ENCODE data around the gene PPP1R1B. TPM values are rescaled to one million over a fixed set of nuclear protein-coding genes. Genes with fewer than 3 reads are reported as not detected.

Gene PPP1R1B
- total and polyA plus RNA-seq, 9 of the 15 experiments (the other 6 are each of a cell fraction or from before 2014, with no cell fraction given), result 0.07 to 0.18 (median 0.10) TPM; not detected in 4

DNA sequence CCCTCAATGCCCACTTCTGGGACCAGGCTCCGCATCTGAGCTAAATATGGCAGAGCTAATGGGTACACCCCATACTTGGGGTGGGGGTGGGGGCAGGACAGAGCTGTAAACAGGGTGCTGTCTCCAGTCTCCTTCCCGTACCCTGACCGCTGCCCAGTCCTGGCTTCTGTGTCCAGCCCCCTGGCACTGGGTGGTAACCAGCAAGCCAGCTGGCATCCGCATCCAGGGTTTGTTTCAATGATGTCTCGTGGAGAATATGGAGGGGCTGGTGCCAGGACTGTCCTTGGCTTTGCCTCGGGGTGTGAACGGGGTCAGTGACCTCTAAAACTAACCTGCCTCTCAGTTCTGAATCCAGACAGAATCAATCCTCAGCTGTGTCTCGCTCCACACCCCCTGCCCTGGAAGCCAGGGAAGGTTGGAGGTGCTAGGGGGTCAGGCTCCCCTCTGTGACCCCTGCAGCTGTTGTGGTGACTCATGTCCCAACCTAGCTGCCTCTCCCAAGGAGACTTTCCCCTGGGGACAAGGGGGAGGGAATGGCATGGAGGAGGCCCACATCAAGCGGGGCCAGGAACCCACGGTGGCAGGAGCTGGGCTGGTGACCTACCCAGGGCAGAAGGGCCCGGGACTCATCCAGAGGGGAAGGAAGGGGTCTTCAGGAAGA, 40.0 kb downstream of the PPP1R1B start (continued):
- peak; percentile 91 for TF ChIP-seq JUND (IDR thresholded peaks at IDR 0.05; ENCODE audit: borderline replicate concordance, low read depth, low read length)
- TF ChIP-seq JUND (tag; IDR thresholded peaks at IDR 0.05; ENCODE audit: borderline replicate concordance, low read depth, low read length), result peak; percentile 53; the same call in 2 of the 3 replicates
- no peak for TF ChIP-seq MAFK (IDR thresholded peaks at IDR 0.05; ENCODE audit: low read length)
- TF ChIP-seq ZSCAN32 (CRISPR knock-in tag; IDR thresholded peaks at IDR 0.05), result no peak
- no peak for TF ChIP-seq MXI1 (IDR thresholded peaks at IDR 0.05; ENCODE audit: low read depth, low read length)
- peak; percentile 89 for TF ChIP-seq ZBTB7A (IDR thresholded peaks at IDR 0.05; ENCODE audit: borderline replicate concordance, control insufficient read depth, low read depth, low read length)
- TF ChIP-seq ZNF274 (IDR thresholded peaks at IDR 0.05; ENCODE audit: borderline replicate concordance, low read depth, low read length), result no peak
- no peak for TF ChIP-seq ZNF197 (CRISPR knock-in tag; IDR thresholded peaks at IDR 0.05; ENCODE audit: low read depth)
- TF ChIP-seq ZNF133 (CRISPR knock-in tag; IDR thresholded peaks at IDR 0.05), result no peak
- no peak for TF ChIP-seq ZNF436 (CRISPR knock-in tag; IDR thresholded peaks at IDR 0.05)
- TF ChIP-seq SRSF9 (IDR thresholded peaks at IDR 0.05; ENCODE audit: borderline replicate concordance, low read depth, low read length), result no peak
- no peak for TF ChIP-seq ZNF584 (CRISPR knock-in tag; IDR thresholded peaks at IDR 0.05; ENCODE audit: low read depth)
- TF ChIP-seq LARP7 (IDR thresholded peaks at IDR 0.05), result no peak
- TF ChIP-seq, protein P1, sequence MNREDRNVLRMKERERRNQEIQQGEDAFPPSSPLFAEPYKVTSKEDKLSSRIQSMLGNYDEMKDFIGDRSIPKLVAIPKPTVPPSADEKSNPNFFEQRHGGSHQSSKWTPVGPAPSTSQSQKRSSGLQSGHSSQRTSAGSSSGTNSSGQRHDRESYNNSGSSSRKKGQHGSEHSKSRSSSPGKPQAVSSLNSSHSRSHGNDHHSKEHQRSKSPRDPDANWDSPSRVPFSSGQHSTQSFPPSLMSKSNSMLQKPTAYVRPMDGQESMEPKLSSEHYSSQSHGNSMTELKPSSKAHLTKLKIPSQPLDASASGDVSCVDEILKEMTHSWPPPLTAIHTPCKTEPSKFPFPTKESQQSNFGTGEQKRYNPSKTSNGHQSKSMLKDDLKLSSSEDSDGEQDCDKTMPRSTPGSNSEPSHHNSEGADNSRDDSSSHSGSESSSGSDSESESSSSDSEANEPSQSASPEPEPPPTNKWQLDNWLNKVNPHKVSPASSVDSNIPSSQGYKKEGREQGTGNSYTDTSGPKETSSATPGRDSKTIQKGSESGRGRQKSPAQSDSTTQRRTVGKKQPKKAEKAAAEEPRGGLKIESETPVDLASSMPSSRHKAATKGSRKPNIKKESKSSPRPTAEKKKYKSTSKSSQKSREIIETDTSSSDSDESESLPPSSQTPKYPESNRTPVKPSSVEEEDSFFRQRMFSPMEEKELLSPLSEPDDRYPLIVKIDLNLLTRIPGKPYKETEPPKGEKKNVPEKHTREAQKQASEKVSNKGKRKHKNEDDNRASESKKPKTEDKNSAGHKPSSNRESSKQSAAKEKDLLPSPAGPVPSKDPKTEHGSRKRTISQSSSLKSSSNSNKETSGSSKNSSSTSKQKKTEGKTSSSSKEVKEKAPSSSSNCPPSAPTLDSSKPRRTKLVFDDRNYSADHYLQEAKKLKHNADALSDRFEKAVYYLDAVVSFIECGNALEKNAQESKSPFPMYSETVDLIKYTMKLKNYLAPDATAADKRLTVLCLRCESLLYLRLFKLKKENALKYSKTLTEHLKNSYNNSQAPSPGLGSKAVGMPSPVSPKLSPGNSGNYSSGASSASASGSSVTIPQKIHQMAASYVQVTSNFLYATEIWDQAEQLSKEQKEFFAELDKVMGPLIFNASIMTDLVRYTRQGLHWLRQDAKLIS (CRISPR knock-in tag; IDR thresholded peaks at IDR 0.05), result no peak
- TF ChIP-seq CHAMP1 (IDR thresholded peaks at IDR 0.05), result no peak
- no peak for TF ChIP-seq MITF (IDR thresholded peaks at IDR 0.05)
- no peak for TF ChIP-seq HDAC3 (IDR thresholded peaks at IDR 0.05; ENCODE audit: borderline replicate concordance, partially characterized antibody)
- TF ChIP-seq NEUROD1 (IDR thresholded peaks at IDR 0.05; ENCODE audit: borderline replicate concordance, low read depth, low read length, partially characterized antibody), result no peak
- TF ChIP-seq ZNF780A (CRISPR knock-in tag; IDR thresholded peaks at IDR 0.05), result 0 out of 2 replicates have a peak, but pooled peaks have one; percentile 42
- no peak for TF ChIP-seq GTF2F1 (IDR thresholded peaks at IDR 0.05; ENCODE audit: low read depth, low read length)
- TF ChIP-seq DMBX1 (CRISPR knock-in tag; IDR thresholded peaks at IDR 0.05; ENCODE audit: borderline replicate concordance), result no peak
- 0 out of 2 replicates have a peak, but pooled peaks have one; percentile 26 for TF ChIP-seq ZNF766 (CRISPR knock-in tag; conservative IDR thresholded peaks at IDR 0.05)
